ENCODE measurements around the gene STPG2. TPM values are rescaled to one million over a fixed set of nuclear protein-coding genes. Genes with fewer than 3 reads are reported as not detected.

Gene STPG2
- polyA plus RNA-seq, 4 donors: 0.08 to 0.67 (median 0.48) TPM

GRCh38 chr4:97530676-97531075 is 612.6 kb downstream of the STPG2 start:
- DNase-seq (ENCODE audit: low read depth in 4 of 4, low spot score in 3 of 4): no peak

GRCh38 chr4:97525236-97525635 is 618.0 kb downstream of the STPG2 start:
- DNase-seq (ENCODE audit: low read depth in 4 of 4, low spot score in 3 of 4): no peak

- DNase-seq (ENCODE audit: low read depth in 4 of 4, low spot score in 3 of 4): no peak
Measured at GRCh38 chr4:97517939-97518338, 625.3 kb downstream of the STPG2 start.

- DNase-seq (ENCODE audit: low read depth in 4 of 4, low spot score in 3 of 4): no peak
Measured at GRCh38 chr4:97513917-97514316, 629.4 kb downstream of the STPG2 start.

Other genes starting within 250 kb of the STPG2 start
- gene RAP1GDS1, start 117.9 kb upstream of the STPG2 start, polyA plus RNA-seq (ENCODE audit: insufficient read length in 4 of 4): 10 to 100 TPM; 21.7 to 37.5 (median 33.5) TPM